GM12878 (cell line): ENCODE measurements around the gene MTMR10. TPM values are rescaled to one million over a fixed set of nuclear protein-coding genes. Genes with fewer than 3 reads are reported as not detected.

Experiments
- ATF3 ChIP-seq: IDR thresholded peaks from 2 replicates; pipeline ENCODE4 v1.6.1; 2011; ENCODE audit warnings: low read depth, mild to moderate bottlenecking, low read length, moderate library complexity, borderline replicate concordance; ENCODE audit errors: extremely low read depth
- BCL11A ChIP-seq: IDR thresholded peaks from 2 replicates; pipeline ENCODE4 v1.6.1; 2011; ENCODE audit warnings: low read depth, low read length
- MAX ChIP-seq: IDR thresholded peaks from 2 replicates; pipeline ENCODE4 v1.6.1; 2012; ENCODE audit warnings: low read depth, low read length, improper control_type of control experiment
- NRF1 ChIP-seq: conservative IDR thresholded peaks from 2 replicates; pipeline ENCODE4 v1.6.1; 2011; ENCODE audit warnings: mild to moderate bottlenecking, low read depth, low read length, improper control_type of control experiment
- PAX8 ChIP-seq: fragments of 450-650 bp; IDR thresholded peaks from 2 replicates; pipeline ENCODE4 v1.6.1; 2017; ENCODE audit warnings: mild to moderate bottlenecking, moderate library complexity
- PBX3 ChIP-seq: IDR thresholded peaks from 2 replicates; pipeline ENCODE4 v1.6.1; 2011; ENCODE audit warnings: mild to moderate bottlenecking, low read depth, low read length, moderate library complexity; ENCODE audit not compliant: insufficient replicate concordance
- RAD51 ChIP-seq: fragments of 450-650 bp; IDR thresholded peaks from 2 replicates; pipeline ENCODE4 v1.6.1; 2016; ENCODE audit warnings: moderate library complexity, mild to moderate bottlenecking, inconsistent platforms
- SMAD1 ChIP-seq: fragments of 450-650 bp; IDR thresholded peaks from 2 replicates; pipeline ENCODE4 v1.6.1; 2018; ENCODE audit warnings: mild to moderate bottlenecking, low read depth; ENCODE audit not compliant: partially characterized antibody
- TAF1 ChIP-seq: IDR thresholded peaks from 2 replicates; pipeline ENCODE4 v1.6.1; 2011; ENCODE audit warnings: mild to moderate bottlenecking, low read depth, low read length, borderline replicate concordance
- TBL1XR1 ChIP-seq: IDR thresholded peaks from 2 replicates; pipeline ENCODE4 v1.6.1; 2012; ENCODE audit warnings: low read depth, low read length, improper control_type of control experiment
- TCF3 ChIP-seq: IDR thresholded peaks from 2 replicates; pipeline ENCODE4 v1.6.1; 2012; ENCODE audit warnings: low read depth, mild to moderate bottlenecking, low read length, borderline replicate concordance; ENCODE audit not compliant: insufficient read depth
- ZNF217 ChIP-seq: fragments of 450-650 bp; IDR thresholded peaks from 2 replicates; pipeline ENCODE4 v1.6.1; 2017; ENCODE audit warnings: antibody characterized with exemption, mild to moderate bottlenecking
- polyA plus RNA-seq, 11 experiments: library from polyadenylated mRNA; depleted of rRNA in 4 of 11; unstranded in 6 of 11; stranded (reverse) in 5 of 11; fragments of >200 nt; fragmentation: Nextera tagmentation in 4 of 11; fragmentation: Illumina TruSeq in 1 of 11; extraction: Ambion mirVana in 4 of 11; extraction: Trizol in 1 of 11; gene quantifications; 1 replicate in 1 of 11; 2 replicates in 10 of 11; pipeline versions ENCODE4 v1.2.1 to v1.2.3, GENCODE V29; 2011 to 2016; ENCODE audit warnings: inconsistent platforms in 2 of 11, missing spikeins in 2 of 11, low read depth in 1 of 11
- total RNA-seq, 4 experiments: library from RNA; depleted of rRNA in 3 of 4; stranded (reverse); fragments of >200 nt in 3 of 4; fragmentation: Illumina TruSeq in 1 of 4; extraction: Trizol in 1 of 4; gene quantifications; 2 replicates each; pipeline versions ENCODE4 v1.2.1 to v1.2.3, GENCODE V29; 2013 to 2021
- TF ChIP-seq, protein P1 (sequence below): IDR thresholded peaks from 2 replicates; pipeline ENCODE4 v1.6.1; 2012; ENCODE audit warnings: low read depth, low read length, improper control_type of control experiment

The MTMR10 gene
- total and polyA plus RNA-seq, 10 of the 15 experiments (the other 5 are each of a cell fraction or from before 2014, with no cell fraction given): 1.9 to 13.6 (median 8.9) TPM

- TF ChIP-seq, protein P1, sequence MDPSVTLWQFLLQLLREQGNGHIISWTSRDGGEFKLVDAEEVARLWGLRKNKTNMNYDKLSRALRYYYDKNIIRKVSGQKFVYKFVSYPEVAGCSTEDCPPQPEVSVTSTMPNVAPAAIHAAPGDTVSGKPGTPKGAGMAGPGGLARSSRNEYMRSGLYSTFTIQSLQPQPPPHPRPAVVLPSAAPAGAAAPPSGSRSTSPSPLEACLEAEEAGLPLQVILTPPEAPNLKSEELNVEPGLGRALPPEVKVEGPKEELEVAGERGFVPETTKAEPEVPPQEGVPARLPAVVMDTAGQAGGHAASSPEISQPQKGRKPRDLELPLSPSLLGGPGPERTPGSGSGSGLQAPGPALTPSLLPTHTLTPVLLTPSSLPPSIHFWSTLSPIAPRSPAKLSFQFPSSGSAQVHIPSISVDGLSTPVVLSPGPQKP: no peak
- TF ChIP-seq TCF3 (peak; percentile 81), RAD51 (peak; percentile 75), ZNF217 (peak; percentile 66), TAF1 (peak; percentile 66; the same call in 1 of the 2 replicates), SMAD1 (no peak), TBL1XR1 (0 out of 2 replicates have a peak, but pooled peaks have one; percentile 27), PAX8 (no peak), BCL11A (no peak), MAX (peak; percentile 92), NRF1 (no peak; the same call in 1 of the 2 replicates), PBX3 (no peak), ATF3 (no peak)
These were observed 87.8 kb downstream of the MTMR10 start, which contains the start of gene FAN1 (continued) for GRCh38 chr15:30903497-30904187.
